ENCODE data around the gene TMEM201. TPM values are rescaled to one million over a fixed set of nuclear protein-coding genes. Genes with fewer than 3 reads are reported as not detected.
"Not testable (repeated sequence)": the region's sequence is repeated elsewhere in the genome, so short reads cannot be mapped to it uniquely, and the experiment has no call there.

Gene TMEM201
- total and polyA plus RNA-seq, 4 donors: 4.5 to 10.8 (median 5.8) TPM

DNA sequence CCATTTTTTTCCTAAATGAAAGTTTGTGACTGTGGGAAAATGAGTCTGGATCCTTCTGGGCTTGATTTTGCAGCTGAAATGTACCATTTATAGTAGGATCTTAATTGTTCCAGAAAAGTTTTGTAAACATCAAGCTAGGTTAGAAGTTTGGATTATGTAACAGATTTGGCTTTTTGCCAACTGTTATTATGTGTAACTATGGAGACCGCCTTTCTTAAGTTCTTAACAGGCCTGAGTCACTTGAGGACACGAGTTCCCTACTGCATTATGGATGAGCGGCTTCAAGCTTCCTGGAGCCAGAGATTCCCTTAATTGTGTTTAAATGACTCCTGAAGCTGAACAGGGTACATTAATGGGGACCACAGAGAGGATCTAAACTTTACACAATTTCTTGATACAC lies 27.3 kb upstream of the TMEM201 start:
- DNase-seq (peak; percentile 47 to 95 (median 93)), ATAC-seq (ENCODE audit: insufficient read depth, low FRiP score) (peak; percentile 66)
- TF ChIP-seq, protein P1, sequence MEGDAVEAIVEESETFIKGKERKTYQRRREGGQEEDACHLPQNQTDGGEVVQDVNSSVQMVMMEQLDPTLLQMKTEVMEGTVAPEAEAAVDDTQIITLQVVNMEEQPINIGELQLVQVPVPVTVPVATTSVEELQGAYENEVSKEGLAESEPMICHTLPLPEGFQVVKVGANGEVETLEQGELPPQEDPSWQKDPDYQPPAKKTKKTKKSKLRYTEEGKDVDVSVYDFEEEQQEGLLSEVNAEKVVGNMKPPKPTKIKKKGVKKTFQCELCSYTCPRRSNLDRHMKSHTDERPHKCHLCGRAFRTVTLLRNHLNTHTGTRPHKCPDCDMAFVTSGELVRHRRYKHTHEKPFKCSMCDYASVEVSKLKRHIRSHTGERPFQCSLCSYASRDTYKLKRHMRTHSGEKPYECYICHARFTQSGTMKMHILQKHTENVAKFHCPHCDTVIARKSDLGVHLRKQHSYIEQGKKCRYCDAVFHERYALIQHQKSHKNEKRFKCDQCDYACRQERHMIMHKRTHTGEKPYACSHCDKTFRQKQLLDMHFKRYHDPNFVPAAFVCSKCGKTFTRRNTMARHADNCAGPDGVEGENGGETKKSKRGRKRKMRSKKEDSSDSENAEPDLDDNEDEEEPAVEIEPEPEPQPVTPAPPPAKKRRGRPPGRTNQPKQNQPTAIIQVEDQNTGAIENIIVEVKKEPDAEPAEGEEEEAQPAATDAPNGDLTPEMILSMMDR (IDR thresholded peaks at IDR 0.05; ENCODE audit: control extremely low read depth, extremely low read depth): no peak
- Histone ChIP-seq H3K4me1 (ENCODE audit: control insufficient read depth in 5 of 5, insufficient read depth in 5 of 5, low read length in 5 of 5) (peaks cover 0 to 21% (median 7%) of the 10 kb centered on the region in 5 donors), H3K9me3 (ENCODE audit: control insufficient read depth in 4 of 4, insufficient read depth in 3 of 4, low read length in 3 of 4) (peaks cover 0 to 2% (median 0%) of the 10 kb centered on the region in 4 donors), H3K27me3 (ENCODE audit: control insufficient read depth in 3 of 3, insufficient read depth in 3 of 3, low read length in 2 of 3) (no peaks in the 10 kb centered on the region), H3K27ac (ENCODE audit: low read depth in 1 of 2, low read length in 1 of 2) (no peak overlapping the region), H3K4me3 (no peak overlapping the region), H3K36me3 (ENCODE audit: control insufficient read depth in 4 of 4, insufficient read depth in 4 of 4, low read length in 4 of 4) (peaks cover 0 to 5% (median 0%) of the 10 kb centered on the region in 4 donors), H3K9ac (ENCODE audit: insufficient read depth in 1 of 2, low read length in 2 of 2) (no peak overlapping the region)
- 8 to 20% methylated on average over 3 of the region's 3 CpGs for whole genome bisulfite sequencing, 2 donors

DNA sequence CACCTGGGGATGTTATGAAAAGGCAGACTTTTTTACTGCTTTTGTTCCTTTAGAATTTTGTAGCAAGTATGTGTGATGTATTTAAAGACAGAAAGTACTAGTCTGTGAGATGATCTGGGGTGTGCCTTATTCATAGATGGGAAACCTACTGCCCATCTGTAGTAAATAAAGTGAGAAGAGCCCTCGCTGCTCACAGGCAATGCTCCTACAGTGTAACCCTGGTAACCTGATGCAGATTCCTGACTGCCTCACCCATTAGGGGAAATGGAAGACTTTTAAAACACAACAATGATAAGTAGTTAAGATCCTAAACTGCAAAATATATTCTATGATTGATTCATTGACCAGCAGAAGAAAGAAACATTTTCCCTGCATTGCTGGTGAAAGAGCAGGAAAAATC lies 19.4 kb upstream of the TMEM201 start:
- TF ChIP-seq, protein P1 (IDR thresholded peaks at IDR 0.05; ENCODE audit: control extremely low read depth, extremely low read depth): no peak
- no peak for DNase-seq
- ATAC-seq (ENCODE audit: insufficient read depth, low FRiP score): no peak
- H3K4me3 ChIP-seq: no peak overlapping the region
- no peaks in the 10 kb centered on the region for H3K27me3 ChIP-seq (ENCODE audit: control insufficient read depth in 3 of 3, insufficient read depth in 3 of 3, low read length in 2 of 3)
- WGBS, 2 donors: 85 to 96% methylated on average over 1 of the region's 1 CpG
- no peak overlapping the region for H3K27ac ChIP-seq (ENCODE audit: low read depth in 1 of 2, low read length in 1 of 2)
- H3K9me3 ChIP-seq (ENCODE audit: control insufficient read depth in 4 of 4, insufficient read depth in 3 of 4, low read length in 3 of 4): no peaks in the 10 kb centered on the region
- H3K36me3 ChIP-seq (ENCODE audit: control insufficient read depth in 4 of 4, insufficient read depth in 4 of 4, low read length in 4 of 4): peaks cover 0 to 6% (median 2%) of the 10 kb centered on the region in 4 donors
- no peaks in the 10 kb centered on the region for H3K4me1 ChIP-seq (ENCODE audit: control insufficient read depth in 5 of 5, insufficient read depth in 5 of 5, low read length in 5 of 5)
- H3K9ac ChIP-seq (ENCODE audit: insufficient read depth in 1 of 2, low read length in 2 of 2): no peak overlapping the region

DNA sequence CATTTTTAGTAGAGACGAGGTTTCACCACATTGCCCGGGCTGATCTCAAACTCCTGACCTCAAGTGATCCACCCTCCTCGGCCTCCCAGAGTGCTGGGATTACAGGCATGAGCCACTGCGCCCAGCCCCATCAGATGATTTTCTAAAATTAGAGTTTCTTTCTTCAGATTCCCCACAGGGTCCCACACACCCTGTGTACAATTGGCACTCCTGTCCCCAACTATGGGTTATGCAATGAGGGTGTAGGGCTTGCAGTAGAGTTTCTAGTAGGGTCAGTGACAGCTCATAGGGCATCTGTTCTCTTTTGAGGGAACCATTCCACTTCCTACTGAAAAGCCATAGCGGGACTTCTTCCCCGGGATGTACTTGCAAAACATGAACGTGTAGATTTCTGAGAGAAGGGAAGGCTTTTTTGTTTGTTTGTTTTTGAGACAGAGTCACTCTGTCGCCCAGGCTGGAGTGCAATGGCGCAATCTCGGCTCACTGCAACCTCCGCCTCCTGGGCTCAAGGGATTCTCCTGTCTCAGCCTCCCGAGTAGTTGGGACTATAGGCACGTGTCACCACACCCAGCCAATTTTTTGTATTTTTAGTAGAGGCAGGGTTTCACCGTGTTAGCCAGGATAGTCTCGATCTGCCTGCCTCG lies 17.7 kb upstream of the TMEM201 start:
- not testable (repeated sequence) for H3K9ac ChIP-seq (ENCODE audit: insufficient read depth in 1 of 2, low read length in 2 of 2); H3K27ac ChIP-seq (ENCODE audit: low read depth in 1 of 2, low read length in 1 of 2); H3K36me3 ChIP-seq (ENCODE audit: control insufficient read depth in 4 of 4, insufficient read depth in 4 of 4, low read length in 4 of 4); DNase-seq; H3K9me3 ChIP-seq (ENCODE audit: control insufficient read depth in 4 of 4, insufficient read depth in 3 of 4, low read length in 3 of 4); ATAC-seq (ENCODE audit: insufficient read depth, low FRiP score); H3K27me3 ChIP-seq (ENCODE audit: control insufficient read depth in 3 of 3, insufficient read depth in 3 of 3, low read length in 2 of 3); H3K4me3 ChIP-seq; H3K4me1 ChIP-seq (ENCODE audit: control insufficient read depth in 5 of 5, insufficient read depth in 5 of 5, low read length in 5 of 5)
- WGBS, 2 donors: 76 to 82% methylated on average over 16 of the region's 16 CpGs

DNA sequence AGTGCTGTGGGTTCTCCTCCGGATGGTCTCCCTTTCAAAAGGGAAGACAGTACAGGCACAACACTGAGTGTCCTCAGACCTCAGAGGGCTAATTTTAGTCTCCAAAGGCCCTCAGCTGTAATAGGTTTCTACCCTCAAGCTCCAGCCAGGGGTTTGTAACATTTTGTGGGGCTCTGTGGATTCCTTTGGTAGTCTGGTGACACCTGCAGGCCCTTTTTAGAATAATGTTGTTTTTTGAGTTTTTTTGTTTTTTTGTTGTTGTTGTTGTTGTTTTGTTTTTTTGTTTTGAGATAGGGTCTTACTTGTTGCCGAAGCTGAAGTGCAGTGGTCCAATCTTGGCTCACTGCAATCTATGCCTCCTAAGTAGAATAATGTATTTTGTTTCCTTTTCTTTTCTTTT lies 15.0 kb upstream of the TMEM201 start:
- H3K4me3 ChIP-seq: no peak overlapping the region
- TF ChIP-seq, protein P1 (IDR thresholded peaks at IDR 0.05; ENCODE audit: control extremely low read depth, extremely low read depth): no peak
- no peak overlapping the region for H3K9ac ChIP-seq (ENCODE audit: insufficient read depth in 1 of 2, low read length in 2 of 2)
- H3K36me3 ChIP-seq (ENCODE audit: control insufficient read depth in 4 of 4, insufficient read depth in 4 of 4, low read length in 4 of 4): peaks cover 0 to 11% (median 6%) of the 10 kb centered on the region in 4 donors
- DNase-seq: peak; percentile 33 to 68 (median 68)
- no peaks in the 10 kb centered on the region for H3K9me3 ChIP-seq (ENCODE audit: control insufficient read depth in 4 of 4, insufficient read depth in 3 of 4, low read length in 3 of 4)
- no peak for ATAC-seq (ENCODE audit: insufficient read depth, low FRiP score)
- no peaks in the 10 kb centered on the region for H3K27me3 ChIP-seq (ENCODE audit: control insufficient read depth in 3 of 3, insufficient read depth in 3 of 3, low read length in 2 of 3)
- 77 to 82% methylated on average over 2 of the region's 2 CpGs for WGBS, 2 donors
- no peaks in the 10 kb centered on the region for H3K4me1 ChIP-seq (ENCODE audit: control insufficient read depth in 5 of 5, insufficient read depth in 5 of 5, low read length in 5 of 5)
- no peak overlapping the region for H3K27ac ChIP-seq (ENCODE audit: low read depth in 1 of 2, low read length in 1 of 2)
